BJ (cell line): ENCODE results near the gene TMX2. TPM values are rescaled to one million over a fixed set of nuclear protein-coding genes. Genes with fewer than 3 reads are reported as not detected.
"Not testable (repeated sequence)": the region's sequence is repeated elsewhere in the genome, so short reads cannot be mapped to it uniquely, and the experiment has no call there.

Experiments
- CTCF ChIA-PET: fragments of 350-600 bp; formaldehyde crosslinking; extraction: SDS; loops from one replicate; lab custom pipeline; 2021; ENCODE audit warnings: antibody characterized with exemption, inconsistent platforms; lab: Yijun Ruan, JAX
- POLR2A ChIA-PET: fragments of 300-600 bp; sonication (Branson Sonifier 250); formaldehyde crosslinking; extraction: SDS; loops from one replicate; lab custom pipeline; 2021; ENCODE audit warnings: antibody characterized with exemption; lab: Charles Lee
- DNase-seq: peaks from one replicate; pipeline ENCODE4 v3.0.0-alpha.2; 2011; ENCODE audit warnings: low read depth
- H3K27me3 ChIP-seq: 2 replicates; pipeline ENCODE4 v1.6.0; 2011; ENCODE audit warnings: low read length; ENCODE audit not compliant: control insufficient read depth, insufficient read depth
- H3K36me3 ChIP-seq: 2 replicates; pipeline ENCODE4 v1.5.1; 2011; ENCODE audit warnings: low read length; ENCODE audit not compliant: control insufficient read depth, insufficient read depth
- H3K4me3 ChIP-seq: 2 replicates; pipeline ENCODE4 v1.5.1; 2011; ENCODE audit warnings: low read depth, mild to moderate bottlenecking, control low read depth, low read length
- polyA plus RNA-seq: library from polyadenylated mRNA; depleted of rRNA; stranded (reverse); fragments of >200 nt; gene quantifications from 2 replicates; pipeline ENCODE4 v1.2.3, GENCODE V29; 2011
- TF ChIP-seq, protein P1 (sequence below): IDR thresholded peaks from 2 replicates; pipeline ENCODE4 v1.5.1; 2011; ENCODE audit warnings: low read depth, mild to moderate bottlenecking, control low read depth, inconsistent platforms, low read length, moderate library complexity; ENCODE audit not compliant: insufficient read depth

TMX2 gene
- polyA plus RNA-seq, 1 experiment: 96.7 TPM

DNA sequence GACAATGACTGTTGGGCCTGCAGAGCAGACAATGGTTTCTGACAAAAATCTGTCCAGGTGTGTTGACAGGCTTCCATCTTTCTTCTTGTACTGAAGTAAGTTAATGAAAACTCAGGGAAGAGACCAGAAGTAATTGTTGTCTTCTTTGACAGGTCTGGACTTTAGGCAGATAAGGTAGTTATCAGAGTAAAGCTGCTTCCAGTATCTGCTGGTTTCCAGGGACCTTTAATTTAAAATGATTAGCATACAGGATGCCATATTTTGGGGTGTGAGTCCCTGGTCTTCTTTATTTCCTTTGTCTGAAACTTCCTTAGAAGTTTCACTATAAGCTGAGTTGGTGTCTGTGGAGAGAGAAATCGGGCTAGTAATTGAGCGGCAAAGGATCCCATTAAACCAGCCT lies 1.4 kb downstream of the TMX2 start:
- H3K4me3 ChIP-seq: no peak overlapping the region
- no peaks in the 10 kb centered on the region for H3K27me3 ChIP-seq
- H3K36me3 ChIP-seq: no peaks in the 10 kb centered on the region; the same call in 1 of the 2 replicates
- CTCF ChIA-PET: interaction anchor here (0.6 to 2.0 kb wide), 2 partner anchors 77 to 187 kb away, joined by 3 to 5 read pairs; no protein-coding TSS in a partner anchor
- TF ChIP-seq, protein P1, sequence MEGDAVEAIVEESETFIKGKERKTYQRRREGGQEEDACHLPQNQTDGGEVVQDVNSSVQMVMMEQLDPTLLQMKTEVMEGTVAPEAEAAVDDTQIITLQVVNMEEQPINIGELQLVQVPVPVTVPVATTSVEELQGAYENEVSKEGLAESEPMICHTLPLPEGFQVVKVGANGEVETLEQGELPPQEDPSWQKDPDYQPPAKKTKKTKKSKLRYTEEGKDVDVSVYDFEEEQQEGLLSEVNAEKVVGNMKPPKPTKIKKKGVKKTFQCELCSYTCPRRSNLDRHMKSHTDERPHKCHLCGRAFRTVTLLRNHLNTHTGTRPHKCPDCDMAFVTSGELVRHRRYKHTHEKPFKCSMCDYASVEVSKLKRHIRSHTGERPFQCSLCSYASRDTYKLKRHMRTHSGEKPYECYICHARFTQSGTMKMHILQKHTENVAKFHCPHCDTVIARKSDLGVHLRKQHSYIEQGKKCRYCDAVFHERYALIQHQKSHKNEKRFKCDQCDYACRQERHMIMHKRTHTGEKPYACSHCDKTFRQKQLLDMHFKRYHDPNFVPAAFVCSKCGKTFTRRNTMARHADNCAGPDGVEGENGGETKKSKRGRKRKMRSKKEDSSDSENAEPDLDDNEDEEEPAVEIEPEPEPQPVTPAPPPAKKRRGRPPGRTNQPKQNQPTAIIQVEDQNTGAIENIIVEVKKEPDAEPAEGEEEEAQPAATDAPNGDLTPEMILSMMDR: no peak
- POLR2A ChIA-PET: no interaction called here
- DNase-seq: no peak

DNA sequence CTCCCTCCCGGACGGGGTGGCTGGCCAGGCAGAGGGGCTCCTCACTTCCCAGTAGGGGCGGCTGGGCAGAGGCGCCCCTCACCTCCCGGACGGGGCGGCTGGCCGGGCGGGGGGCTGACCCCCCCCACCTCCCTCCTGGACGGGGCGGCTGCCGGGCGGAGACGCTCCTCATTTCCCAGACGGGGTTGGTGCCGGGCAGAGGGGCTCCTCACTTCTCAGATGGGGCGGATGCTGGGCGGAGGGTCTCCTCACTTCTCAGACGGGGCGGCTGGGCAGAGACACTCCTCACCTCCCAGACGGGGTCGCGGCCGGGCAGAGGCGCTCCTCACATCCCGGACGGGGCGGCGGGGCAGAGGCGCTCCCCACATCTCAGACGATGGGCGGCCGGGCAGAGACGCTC lies 4.3 kb downstream of the TMX2 start:
- H3K4me3 ChIP-seq, DNase-seq, H3K36me3 ChIP-seq, POLR2A ChIA-PET, CTCF ChIA-PET, H3K27me3 ChIP-seq: not testable (repeated sequence)

DNA sequence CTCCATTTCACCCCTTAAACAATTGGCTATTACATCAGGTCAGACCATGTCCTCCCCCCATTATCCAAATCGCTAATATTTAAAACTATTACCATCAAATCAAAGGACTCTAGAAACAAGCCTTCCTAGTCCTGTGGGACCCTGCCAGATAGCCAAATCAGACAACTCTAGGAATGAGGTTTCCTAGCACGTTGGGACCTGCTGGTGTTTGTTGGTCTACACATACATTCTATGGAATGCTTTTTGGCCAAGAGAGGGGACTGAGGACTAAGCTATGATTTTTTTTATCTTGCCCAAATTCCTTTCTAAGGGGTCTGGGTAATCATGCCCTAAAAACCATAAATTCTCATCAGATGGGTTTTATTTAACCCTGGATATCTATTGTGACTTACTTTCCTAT lies 14.8 kb downstream of the TMX2 start:
- ChIA-PET POLR2A (no interaction called here), CTCF (interaction anchor here (1.2 to 1.3 kb wide), 2 partner anchors 14 to 73 kb away, joined by 3 read pairs; partner anchors contain the start of gene SELENOH)
- Histone ChIP-seq H3K27me3 (no peaks in the 10 kb centered on the region), H3K36me3 (no peaks in the 10 kb centered on the region), H3K4me3 (no peak overlapping the region)
- TF ChIP-seq, protein P1: no peak
- no peak for DNase-seq

DNA sequence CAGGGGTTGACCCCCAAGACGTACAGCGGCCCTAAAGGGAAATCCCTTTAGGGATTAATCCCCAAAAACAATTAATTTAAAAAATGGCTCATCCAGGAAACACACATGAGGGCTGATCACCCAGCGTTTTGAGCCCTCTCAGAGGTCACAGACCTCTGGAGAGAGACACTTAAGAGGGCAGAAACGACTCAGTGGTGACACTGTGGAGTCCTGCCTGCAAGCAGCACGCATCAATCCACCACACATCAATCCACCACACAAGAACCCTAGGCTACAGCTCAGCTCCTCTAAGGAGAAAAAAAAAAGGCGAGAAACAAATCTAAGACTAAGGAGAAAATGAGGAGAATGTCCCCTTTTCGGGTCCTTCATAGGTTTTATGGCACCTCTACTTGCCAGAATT lies 16.4 kb downstream of the TMX2 start:
- H3K4me3 ChIP-seq: no peak overlapping the region
- no peaks in the 10 kb centered on the region for H3K27me3 ChIP-seq
- DNase-seq: no peak
- no peaks in the 10 kb centered on the region for H3K36me3 ChIP-seq
- POLR2A ChIA-PET: interaction anchor here (0.7 kb wide), 1 partner anchor 71 kb away, joined by 6 read pairs; no protein-coding TSS in a partner anchor
- CTCF ChIA-PET: interaction anchor here (0.7 kb wide), 1 partner anchor 72 kb away, joined by 3 read pairs; no protein-coding TSS in a partner anchor
- TF ChIP-seq, protein P1: no peak

DNA sequence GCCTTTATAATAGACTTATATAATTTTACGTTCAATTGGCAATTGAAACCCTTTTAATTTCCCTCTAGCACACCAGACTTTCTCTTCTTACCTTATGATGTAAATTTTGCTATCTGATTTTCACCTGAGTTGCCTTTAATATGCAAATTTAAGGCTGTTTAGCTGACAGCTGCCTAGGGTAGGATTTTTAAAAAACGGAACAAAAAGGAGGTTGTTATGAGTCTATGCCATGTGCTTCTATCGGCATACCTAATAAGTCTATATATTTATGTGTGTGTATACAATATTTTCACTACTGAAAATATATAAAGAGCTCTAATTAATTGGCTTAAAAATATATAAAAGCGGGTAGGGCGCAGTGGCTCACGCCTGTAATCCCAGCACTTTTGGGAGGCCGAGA lies 17.1 kb downstream of the TMX2 start:
- ChIA-PET CTCF (interaction anchor here (0.6 kb wide), 1 partner anchor 9 kb away, joined by 3 read pairs; no protein-coding TSS in a partner anchor), POLR2A (no interaction called here)
- H3K4me3 ChIP-seq: no peak overlapping the region
- no peaks in the 10 kb centered on the region for H3K27me3 ChIP-seq
- no peak for DNase-seq
- H3K36me3 ChIP-seq: no peaks in the 10 kb centered on the region
- TF ChIP-seq, protein P1: no peak

DNA sequence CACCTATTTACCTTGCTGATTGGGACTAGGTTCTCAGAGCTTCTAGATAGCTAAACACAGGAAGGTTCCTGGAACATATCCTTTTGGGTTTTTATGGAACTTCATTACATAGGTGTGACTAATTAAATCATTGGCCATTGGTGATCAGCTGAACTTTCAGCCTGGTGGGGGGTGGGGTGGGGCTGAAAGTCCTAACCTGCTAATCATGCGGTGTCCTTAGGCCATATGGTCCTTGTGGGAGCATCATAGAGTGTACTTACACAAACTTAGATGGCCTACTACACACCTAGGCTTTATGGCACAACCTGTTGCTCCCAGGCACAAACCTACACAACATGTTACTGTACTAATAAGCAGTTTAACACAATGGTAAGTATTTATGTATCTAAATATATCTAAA lies 20.3 kb downstream of the TMX2 start:
- ChIA-PET POLR2A (no interaction called here), CTCF (no interaction called here)
- Histone ChIP-seq H3K36me3 (no peaks in the 10 kb centered on the region; the same call in 1 of the 2 replicates), H3K4me3 (no peak overlapping the region), H3K27me3 (no peaks in the 10 kb centered on the region)
- TF ChIP-seq, protein P1: no peak
- no peak for DNase-seq
